AG10803 (cell line): ENCODE results near the gene PLEKHM3.

Experiments used
- DNase-seq: peaks from one replicate; pipeline ENCODE4 v3.0.0; 2010; ENCODE audit warnings: low read depth
- H3K4me3 ChIP-seq: 2 replicates; pipeline ENCODE4 v1.5.1; 2011; ENCODE audit warnings: mild to moderate bottlenecking, low read length, control low read depth
- TF ChIP-seq, protein P1 (sequence below): conservative IDR thresholded peaks from 2 replicates; pipeline ENCODE4 v1.5.1; 2011; ENCODE audit warnings: mild to moderate bottlenecking, low read length, control low read depth, inconsistent platforms

The PLEKHM3 gene

GRCh38 chr2:207823865-207824264 is 201.5 kb downstream of the PLEKHM3 start:
- H3K4me3 ChIP-seq = no peak overlapping the region
- TF ChIP-seq, protein P1, sequence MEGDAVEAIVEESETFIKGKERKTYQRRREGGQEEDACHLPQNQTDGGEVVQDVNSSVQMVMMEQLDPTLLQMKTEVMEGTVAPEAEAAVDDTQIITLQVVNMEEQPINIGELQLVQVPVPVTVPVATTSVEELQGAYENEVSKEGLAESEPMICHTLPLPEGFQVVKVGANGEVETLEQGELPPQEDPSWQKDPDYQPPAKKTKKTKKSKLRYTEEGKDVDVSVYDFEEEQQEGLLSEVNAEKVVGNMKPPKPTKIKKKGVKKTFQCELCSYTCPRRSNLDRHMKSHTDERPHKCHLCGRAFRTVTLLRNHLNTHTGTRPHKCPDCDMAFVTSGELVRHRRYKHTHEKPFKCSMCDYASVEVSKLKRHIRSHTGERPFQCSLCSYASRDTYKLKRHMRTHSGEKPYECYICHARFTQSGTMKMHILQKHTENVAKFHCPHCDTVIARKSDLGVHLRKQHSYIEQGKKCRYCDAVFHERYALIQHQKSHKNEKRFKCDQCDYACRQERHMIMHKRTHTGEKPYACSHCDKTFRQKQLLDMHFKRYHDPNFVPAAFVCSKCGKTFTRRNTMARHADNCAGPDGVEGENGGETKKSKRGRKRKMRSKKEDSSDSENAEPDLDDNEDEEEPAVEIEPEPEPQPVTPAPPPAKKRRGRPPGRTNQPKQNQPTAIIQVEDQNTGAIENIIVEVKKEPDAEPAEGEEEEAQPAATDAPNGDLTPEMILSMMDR = no peak
- DNase-seq = no peak

DNA sequence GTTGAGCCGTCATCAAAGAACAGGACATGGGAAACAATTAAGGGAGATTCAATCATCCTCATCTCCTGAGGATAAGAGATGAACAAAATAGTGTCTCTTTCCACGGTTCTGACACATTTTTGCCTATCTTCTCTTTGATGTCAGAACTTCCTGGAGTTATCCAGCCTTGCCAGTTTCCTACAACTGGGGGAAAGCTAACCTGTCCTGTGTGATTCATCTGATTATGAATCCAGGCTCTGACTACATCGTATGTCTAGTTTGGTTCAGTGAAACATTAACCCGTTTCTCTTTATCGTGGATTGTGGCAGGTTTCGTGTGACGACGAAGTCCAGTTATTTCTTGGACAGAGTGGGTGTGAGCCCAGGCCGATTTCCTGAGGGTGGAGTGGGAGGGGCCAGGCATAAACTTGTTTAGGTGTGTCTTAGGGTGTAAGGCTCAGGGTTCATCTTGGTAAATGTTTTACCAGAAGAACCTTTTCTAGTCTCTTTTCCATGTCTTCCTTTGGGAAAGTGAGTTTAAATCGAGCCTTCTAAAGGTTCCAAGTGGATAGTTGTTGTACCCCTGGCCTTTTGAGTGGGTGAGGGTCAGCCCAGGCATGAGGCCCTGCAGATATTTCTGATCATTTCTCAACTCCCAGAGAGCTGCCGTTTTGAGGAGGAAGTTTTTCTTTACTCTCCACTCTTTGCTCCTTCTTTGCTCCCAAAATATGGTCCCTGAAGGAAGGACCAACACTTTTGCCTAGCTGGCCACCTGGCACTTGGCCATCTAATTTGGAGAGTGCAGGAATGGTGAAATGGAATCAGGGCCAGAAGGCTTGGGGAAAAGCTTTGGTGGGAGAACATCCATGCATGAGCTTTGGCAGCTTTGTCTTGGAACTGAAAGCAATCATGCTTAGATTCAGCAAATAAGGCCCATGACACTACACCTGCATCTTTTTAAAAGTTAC is 205.2 kb downstream of the PLEKHM3 start:
- DNase-seq = no peak
- no peak overlapping the region for H3K4me3 ChIP-seq
- TF ChIP-seq, protein P1 = no peak

GRCh38 chr2:207819021-207819797 is 206.1 kb downstream of the PLEKHM3 start:
- no peak for DNase-seq
- H3K4me3 ChIP-seq = no peak overlapping the region
- TF ChIP-seq, protein P1 = no peak

DNA sequence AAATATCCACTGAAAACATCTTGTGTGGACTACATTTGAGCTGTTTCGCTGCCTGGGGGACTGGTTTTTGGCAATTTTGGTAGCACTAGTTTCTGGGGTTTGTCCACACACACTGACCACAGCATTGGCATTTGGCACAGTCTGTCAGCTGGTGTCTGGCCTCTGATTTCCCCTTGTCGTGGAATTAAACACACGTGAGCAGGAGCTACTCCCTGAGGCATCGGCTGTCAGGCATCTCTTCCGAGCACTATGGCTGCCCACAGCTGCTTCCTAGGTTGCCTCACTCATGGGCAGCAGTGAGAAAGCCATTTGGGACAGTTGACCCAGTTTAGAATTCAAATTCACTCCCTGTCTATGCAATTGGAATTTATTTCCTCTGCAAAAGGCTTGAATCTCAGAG is 208.8 kb downstream of the PLEKHM3 start:
- DNase-seq = no peak
- TF ChIP-seq, protein P1 = no peak
- H3K4me3 ChIP-seq = no peak overlapping the region

GRCh38 chr2:207815254-207815653 is 210.1 kb downstream of the PLEKHM3 start:
- no peak overlapping the region for H3K4me3 ChIP-seq
- DNase-seq = no peak
- TF ChIP-seq, protein P1 = no peak

DNA sequence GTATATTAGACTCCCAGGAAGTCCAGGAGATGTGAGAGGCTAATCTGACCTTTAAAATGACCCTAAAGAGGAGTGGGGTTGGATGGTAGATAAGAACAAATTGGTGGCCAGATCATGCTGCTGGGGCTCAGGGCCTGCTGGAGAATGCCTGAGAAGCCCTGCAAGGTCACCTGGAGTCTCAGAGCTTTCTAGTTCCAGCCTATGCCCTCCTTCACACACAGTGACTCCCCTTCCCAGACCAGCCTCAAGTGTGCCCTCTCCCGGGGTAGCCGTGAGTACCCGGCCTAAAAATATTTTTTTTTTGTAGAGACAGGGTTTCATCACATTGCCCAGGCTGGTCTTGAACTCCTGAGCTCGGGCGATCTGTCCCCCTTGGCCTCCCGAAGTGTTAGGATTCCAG is 211.4 kb downstream of the PLEKHM3 start:
- H3K4me3 ChIP-seq = no peak overlapping the region

More for the DNA sequence above, 211.4 kb downstream of the PLEKHM3 start:
- TF ChIP-seq, protein P1 = no peak
- DNase-seq = no peak
